Lower leg skin (tissue), 3 donors: Measurements from ENCODE around the gene PRRX2.

ENCODE experiments used
- POLR2A ChIP-seq, 2 donors: fragments of 450-650 bp; IDR thresholded peaks; one replicate each; pipeline ENCODE4 v1.6.1; 2016 to 2017; ENCODE audit warnings: antibody characterized with exemption in 2 of 2, mild to moderate bottlenecking in 1 of 2, moderate library complexity in 1 of 2
- TF ChIP-seq, protein P1 (sequence below), 3 donors: fragments of 450-650 bp; IDR thresholded peaks; one replicate each; pipeline ENCODE4 v1.5.1; 2016; ENCODE audit warnings: antibody characterized with exemption in 3 of 3, mild to moderate bottlenecking in 3 of 3, moderate library complexity in 2 of 3

DNA sequence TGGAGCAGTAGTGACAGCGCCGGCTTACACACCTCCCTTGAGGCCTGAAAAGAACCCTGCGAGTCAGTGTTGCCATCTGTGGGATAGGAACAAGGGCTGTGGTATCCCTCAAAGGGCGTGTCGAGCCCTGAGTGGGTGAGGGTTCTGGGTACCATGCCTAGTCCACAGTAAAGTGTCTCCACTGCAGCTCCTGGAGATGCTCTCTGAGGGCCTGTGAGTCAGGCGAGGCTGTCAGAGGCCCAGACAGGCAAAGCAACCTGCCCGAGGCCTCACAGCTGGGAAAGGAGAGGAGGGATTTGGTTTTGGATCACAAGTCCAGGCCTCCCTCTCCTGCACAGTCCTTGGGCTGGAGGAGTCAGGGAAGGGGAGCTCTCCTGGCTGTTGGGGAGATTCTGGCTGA is 6.1 kb downstream of the PRRX2 start:
- TF ChIP-seq, protein P1, sequence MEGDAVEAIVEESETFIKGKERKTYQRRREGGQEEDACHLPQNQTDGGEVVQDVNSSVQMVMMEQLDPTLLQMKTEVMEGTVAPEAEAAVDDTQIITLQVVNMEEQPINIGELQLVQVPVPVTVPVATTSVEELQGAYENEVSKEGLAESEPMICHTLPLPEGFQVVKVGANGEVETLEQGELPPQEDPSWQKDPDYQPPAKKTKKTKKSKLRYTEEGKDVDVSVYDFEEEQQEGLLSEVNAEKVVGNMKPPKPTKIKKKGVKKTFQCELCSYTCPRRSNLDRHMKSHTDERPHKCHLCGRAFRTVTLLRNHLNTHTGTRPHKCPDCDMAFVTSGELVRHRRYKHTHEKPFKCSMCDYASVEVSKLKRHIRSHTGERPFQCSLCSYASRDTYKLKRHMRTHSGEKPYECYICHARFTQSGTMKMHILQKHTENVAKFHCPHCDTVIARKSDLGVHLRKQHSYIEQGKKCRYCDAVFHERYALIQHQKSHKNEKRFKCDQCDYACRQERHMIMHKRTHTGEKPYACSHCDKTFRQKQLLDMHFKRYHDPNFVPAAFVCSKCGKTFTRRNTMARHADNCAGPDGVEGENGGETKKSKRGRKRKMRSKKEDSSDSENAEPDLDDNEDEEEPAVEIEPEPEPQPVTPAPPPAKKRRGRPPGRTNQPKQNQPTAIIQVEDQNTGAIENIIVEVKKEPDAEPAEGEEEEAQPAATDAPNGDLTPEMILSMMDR (IDR thresholded peaks at IDR 0.05), result no peak
- no peak for TF ChIP-seq POLR2A (IDR thresholded peaks at IDR 0.05)
